Mucosa of rectum (tissue), 2 donors: ENCODE data around the gene UGCG.

Source experiments
- H3K27ac ChIP-seq, 2 donors: one replicate each; pipeline ENCODE4 v1.7.0; 2013; ENCODE audit warnings: inconsistent platforms in 2 of 2, low read depth in 2 of 2, low read length in 2 of 2
- H3K27me3 ChIP-seq, 2 donors: one replicate each; pipeline ENCODE4 v1.7.0; 2013; ENCODE audit warnings: low read length in 2 of 2; ENCODE audit not compliant: control insufficient read depth in 2 of 2, insufficient read depth in 2 of 2
- H3K36me3 ChIP-seq, 2 donors: one replicate each; pipeline ENCODE4 v1.7.0; 2013; ENCODE audit warnings: low read length in 2 of 2; ENCODE audit not compliant: control insufficient read depth in 2 of 2, insufficient read depth in 2 of 2
- H3K4me1 ChIP-seq, 2 donors: one replicate each; pipeline ENCODE4 v1.7.0; 2013; ENCODE audit warnings: low read length in 2 of 2, mild to moderate bottlenecking in 1 of 2; ENCODE audit not compliant: control insufficient read depth in 2 of 2, insufficient read depth in 2 of 2
- H3K4me3 ChIP-seq, 2 donors: one replicate each; pipeline ENCODE4 v1.7.0; 2013; ENCODE audit warnings: low read length in 2 of 2
- H3K9ac ChIP-seq, 2 donors: one replicate each; pipeline ENCODE4 v1.7.0; 2013; ENCODE audit warnings: low read length in 2 of 2, low read depth in 1 of 2, mild to moderate bottlenecking in 1 of 2
- H3K9me3 ChIP-seq, 2 donors: one replicate each; pipeline ENCODE4 v1.7.0; 2013; ENCODE audit warnings: low read length in 2 of 2; ENCODE audit not compliant: control insufficient read depth in 2 of 2
- donor health status: healthy.
- donor health status: Normal muscosa, but diverticular disease.

Gene UGCG

GRCh38 chr9:111928359-111928720, 31.7 kb downstream of the UGCG start:
- H3K27me3 ChIP-seq: no peaks in the 10 kb centered on the region
- peaks cover 23 to 25% of the 10 kb centered on the region in 2 donors for H3K36me3 ChIP-seq
- H3K27ac ChIP-seq: no peak overlapping the region
- peaks cover 0 to 3% of the 10 kb centered on the region in 2 donors for H3K4me1 ChIP-seq
- H3K9me3 ChIP-seq: no peaks in the 10 kb centered on the region
- no peak overlapping the region for H3K9ac ChIP-seq
- no peak overlapping the region for H3K4me3 ChIP-seq

GRCh38 chr9:111934747-111935146, 38.1 kb downstream of the UGCG start:
- Histone ChIP-seq H3K9me3 (no peaks in the 10 kb centered on the region), H3K36me3 (peaks cover 23 to 33% of the 10 kb centered on the region in 2 donors), H3K4me3 (no peak overlapping the region), H3K27ac (no peak overlapping the region), H3K9ac (no peak overlapping the region), H3K4me1 (no peaks in the 10 kb centered on the region), H3K27me3 (no peaks in the 10 kb centered on the region)

GRCh38 chr9:111936391-111936790, 39.8 kb downstream of the UGCG start:
- Histone ChIP-seq H3K27ac (no peak overlapping the region), H3K9ac (no peak overlapping the region), H3K36me3 (peaks cover 17 to 31% of the 10 kb centered on the region in 2 donors), H3K4me1 (no peaks in the 10 kb centered on the region), H3K4me3 (no peak overlapping the region), H3K27me3 (no peaks in the 10 kb centered on the region), H3K9me3 (no peaks in the 10 kb centered on the region)

DNA sequence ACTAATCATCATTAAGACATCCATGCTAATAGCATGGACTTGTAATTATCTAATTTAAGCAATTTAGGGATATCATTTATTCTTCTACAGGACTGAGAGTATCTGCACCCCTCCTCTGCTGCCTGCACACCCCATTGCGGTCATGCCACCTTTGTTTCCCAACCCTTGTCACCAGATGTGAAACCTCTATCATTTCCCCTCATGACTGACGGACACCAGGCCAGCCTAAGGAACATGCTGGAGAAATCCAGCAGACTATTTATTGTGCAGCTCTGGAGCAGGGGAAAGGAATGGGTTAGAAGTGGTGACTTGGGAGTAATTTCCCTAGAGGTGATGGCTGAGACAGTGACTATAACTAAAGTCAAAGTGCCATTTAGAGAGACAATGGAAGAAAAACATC, 40.7 kb downstream of the UGCG start:
- Histone ChIP-seq H3K36me3 (peaks cover 13 to 28% of the 10 kb centered on the region in 2 donors), H3K9ac (no peak overlapping the region), H3K9me3 (no peaks in the 10 kb centered on the region), H3K4me3 (no peak overlapping the region), H3K4me1 (no peaks in the 10 kb centered on the region), H3K27ac (peak overlapping the region in 1 of 2 donors; percentile 2), H3K27me3 (no peaks in the 10 kb centered on the region)

DNA sequence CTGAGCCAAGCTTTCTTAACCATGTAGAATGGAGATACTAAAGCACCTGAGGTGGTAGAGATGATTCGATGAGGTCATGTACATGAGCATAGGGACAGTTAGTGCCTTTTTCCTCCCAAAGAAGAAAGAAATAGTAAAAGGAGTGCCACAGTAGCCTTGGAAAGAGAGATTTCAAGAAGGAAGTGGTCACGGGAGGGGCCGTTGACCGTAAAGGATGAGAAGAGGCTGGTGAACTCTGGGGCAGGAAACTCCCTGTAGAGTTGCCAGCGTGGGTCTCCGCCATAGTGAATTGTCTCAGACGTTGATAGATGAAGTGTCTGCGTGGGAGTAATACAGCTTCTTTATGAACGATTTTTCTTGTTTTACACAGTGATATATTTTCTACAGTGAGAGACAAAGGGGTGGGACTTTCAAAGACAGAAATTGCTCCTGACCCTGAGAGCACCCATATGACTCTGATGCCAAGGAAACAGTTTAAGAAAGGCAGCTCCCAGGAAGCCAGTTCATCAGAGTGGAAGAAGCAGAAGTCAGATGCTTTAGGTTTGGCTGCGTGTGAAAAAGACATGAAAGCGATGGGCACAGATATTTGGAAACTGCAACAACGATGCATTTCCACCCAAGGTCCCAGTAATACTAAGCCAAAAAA, 41.3 kb downstream of the UGCG start:
- no peaks in the 10 kb centered on the region for H3K27me3 ChIP-seq
- peak overlapping the region; percentile 9 to 28 for H3K27ac ChIP-seq
- peaks cover 12 to 22% of the 10 kb centered on the region in 2 donors for H3K36me3 ChIP-seq
- peak overlapping the region in 1 of 2 donors; percentile 31 for H3K4me3 ChIP-seq
- H3K9ac ChIP-seq: no peak overlapping the region
- H3K4me1 ChIP-seq: no peaks in the 10 kb centered on the region
- no peaks in the 10 kb centered on the region for H3K9me3 ChIP-seq

- Histone ChIP-seq H3K27ac (peak overlapping the region; percentile 9 to 28), H3K4me3 (peak overlapping the region in 1 of 2 donors; percentile 31), H3K36me3 (peaks cover 12 to 18% of the 10 kb centered on the region in 2 donors), H3K9ac (no peak overlapping the region), H3K27me3 (no peaks in the 10 kb centered on the region), H3K9me3 (no peaks in the 10 kb centered on the region), H3K4me1 (no peaks in the 10 kb centered on the region)
Measured at GRCh38 chr9:111938427-111938800, 41.8 kb downstream of the UGCG start.

GRCh38 chr9:111939322-111939721, 42.7 kb downstream of the UGCG start:
- no peak overlapping the region for H3K4me3 ChIP-seq
- no peaks in the 10 kb centered on the region for H3K4me1 ChIP-seq
- H3K27me3 ChIP-seq: no peaks in the 10 kb centered on the region
- peaks cover 7 to 13% of the 10 kb centered on the region in 2 donors for H3K36me3 ChIP-seq
- H3K9ac ChIP-seq: no peak overlapping the region
- no peak overlapping the region for H3K27ac ChIP-seq
- no peaks in the 10 kb centered on the region for H3K9me3 ChIP-seq

DNA sequence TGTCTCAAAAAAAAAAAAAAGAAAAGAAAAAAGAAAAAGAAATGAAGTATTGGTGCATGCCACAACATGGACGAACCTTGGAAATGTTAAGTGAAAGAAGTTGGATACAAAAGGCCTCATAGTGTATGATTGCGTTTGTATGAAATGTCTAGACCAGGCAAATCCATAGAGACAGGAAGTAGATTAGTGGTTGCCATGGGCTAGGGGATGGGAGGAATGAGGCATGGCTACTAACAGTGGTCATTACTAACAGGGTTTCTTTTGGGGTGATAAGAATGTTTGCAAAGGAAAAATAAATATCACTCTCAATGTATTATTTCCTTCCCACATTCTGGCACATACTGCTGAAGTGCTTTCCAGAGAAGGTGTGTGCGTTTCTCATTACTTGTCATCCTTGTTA, 44.1 kb downstream of the UGCG start:
- Histone ChIP-seq H3K4me1 (peaks cover 0 to 5% of the 10 kb centered on the region in 2 donors), H3K9ac (no peak overlapping the region), H3K36me3 (peaks cover 0 to 5% of the 10 kb centered on the region in 2 donors), H3K4me3 (no peak overlapping the region), H3K9me3 (no peaks in the 10 kb centered on the region), H3K27ac (no peak overlapping the region), H3K27me3 (no peaks in the 10 kb centered on the region)

DNA sequence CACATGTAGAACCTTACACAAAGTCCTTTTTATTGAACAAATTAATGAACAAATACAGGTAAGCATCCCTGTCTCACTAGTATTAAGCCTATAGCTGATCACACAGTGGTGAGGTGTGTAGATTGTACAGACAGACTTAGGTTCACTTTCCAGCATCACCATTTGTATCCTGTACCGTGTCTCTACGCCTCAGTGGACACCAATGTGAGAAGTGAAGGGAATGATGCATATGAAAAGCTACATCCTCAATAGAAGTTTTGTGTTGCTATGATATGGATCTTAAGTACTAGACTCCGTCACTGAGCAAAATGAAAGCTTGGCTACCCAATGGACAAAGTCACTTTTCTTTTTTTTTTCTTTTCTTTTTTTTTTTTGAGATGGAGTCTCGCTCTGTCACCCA, 46.6 kb downstream of the UGCG start:
- Histone ChIP-seq H3K27ac (no peak overlapping the region), H3K4me1 (peaks cover 0 to 5% of the 10 kb centered on the region in 2 donors), H3K4me3 (no peak overlapping the region), H3K9ac (no peak overlapping the region), H3K9me3 (no peaks in the 10 kb centered on the region), H3K27me3 (no peaks in the 10 kb centered on the region), H3K36me3 (no peaks in the 10 kb centered on the region)

- no peaks in the 10 kb centered on the region for H3K36me3 ChIP-seq
- no peak overlapping the region for H3K9ac ChIP-seq
- no peak overlapping the region for H3K27ac ChIP-seq
- peaks cover 0 to 5% of the 10 kb centered on the region in 2 donors for H3K4me1 ChIP-seq
- no peaks in the 10 kb centered on the region for H3K9me3 ChIP-seq
- no peaks in the 10 kb centered on the region for H3K27me3 ChIP-seq
- no peak overlapping the region for H3K4me3 ChIP-seq
Measured at GRCh38 chr9:111943746-111944145, 47.1 kb downstream of the UGCG start.
